ENCODE measurements around the gene IGHMBP2. TPM values are rescaled to one million over a fixed set of nuclear protein-coding genes. Genes with fewer than 3 reads are reported as not detected.

IGHMBP2 gene
- total and polyA plus RNA-seq, 2 of the 8 experiments (the other 6 are each of a cell fraction or from before 2014, with no cell fraction given): 8.4 to 17.6 TPM

DNA sequence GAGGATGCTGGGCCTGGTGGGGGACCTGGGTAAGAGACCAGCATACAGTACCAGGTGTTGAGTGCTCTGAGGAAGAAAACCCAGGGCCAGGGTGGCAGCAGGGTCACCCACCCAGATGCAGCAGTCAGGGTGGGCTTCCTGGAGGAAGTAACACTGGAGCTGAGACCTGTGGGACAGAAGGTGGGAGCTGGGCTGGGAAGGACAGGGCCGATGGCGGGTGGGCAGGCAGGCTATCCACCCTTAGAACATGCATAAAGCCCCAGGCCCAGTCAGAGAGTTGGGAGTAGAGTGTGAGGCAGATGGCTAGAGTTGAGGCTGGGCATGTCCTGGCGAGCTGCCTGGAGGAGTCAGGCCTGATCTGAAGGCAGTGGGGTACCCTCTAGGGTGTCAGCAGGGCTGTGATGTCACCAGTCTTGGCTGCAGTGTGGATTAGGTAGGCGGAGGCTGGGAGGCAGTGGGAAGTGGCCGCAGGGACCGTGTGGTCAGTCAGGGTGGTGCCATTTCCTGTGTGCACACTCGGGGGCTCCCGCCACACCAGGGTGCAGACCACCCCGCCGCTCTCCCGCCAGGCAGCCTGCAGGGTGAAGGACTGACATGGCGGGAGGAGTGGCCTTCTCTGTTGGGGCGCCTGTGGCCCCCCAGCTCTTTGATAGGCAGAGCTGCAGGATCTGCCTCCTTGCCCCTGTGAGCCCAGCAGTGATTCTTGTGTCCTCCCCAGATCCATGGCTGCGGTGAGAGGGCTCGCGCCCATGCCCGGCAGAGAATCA, 35.3 kb downstream of the IGHMBP2 start:
- CTCF ChIA-PET (ENCODE audit: partially characterized antibody): interaction anchor here (0.6 to 1.7 kb wide), 3 partner anchors 11 to 131 kb away, joined by 3 to 7 read pairs (median 5); no protein-coding TSS in a partner anchor
- H3K4ac ChIP-seq (replicated peaks; ENCODE audit: insufficient read length, low read depth, low read length): no peak overlapping the region
- H2BK20ac ChIP-seq (ENCODE audit: low read length): no peak overlapping the region
- 86% methylated on average over 9 of the region's 17 CpGs; no CpG with 5 or more reads in 1 of the 2 experiments for WGBS, 2 experiments (ENCODE audit: extremely low coverage in 1 of 2, insufficient coverage in 1 of 2, insufficient read length in 1 of 2, insufficient replicate concordance in 2 of 2, low coverage in 1 of 2, low lambda C conversion rate in 2 of 2, missing lambda C conversion rate in 1 of 2)
- H2BK5ac ChIP-seq (ENCODE audit: low read depth, low read length): no peak overlapping the region
- H3K23ac ChIP-seq (ENCODE audit: insufficient read length): no peak overlapping the region
- no peak overlapping the region for H4K91ac ChIP-seq (replicated peaks; ENCODE audit: insufficient read length, low read length)
- no peaks in the 10 kb centered on the region for H3K23me2 ChIP-seq (ENCODE audit: low read depth, low read length)
- no peak overlapping the region for H3K9ac ChIP-seq (replicated peaks in 1 of 4; ENCODE audit: extremely low read depth in 1 of 4, low read depth in 3 of 4, low read length in 3 of 4)
- H2BK120ac ChIP-seq (replicated peaks; ENCODE audit: low read depth, low read length): no peak overlapping the region
- H3K9me3 ChIP-seq (ENCODE audit: insufficient read depth in 2 of 2, low read depth in 1 of 2, low read length in 1 of 2): no peaks in the 10 kb centered on the region
- FAIRE-seq (no peak), DNase-seq (ENCODE audit: low read depth in 1 of 2, low spot score in 2 of 2) (no peak)
- no peaks in the 10 kb centered on the region; the same call in 1 of the 2 replicates for H3K79me1 ChIP-seq (ENCODE audit: low read depth, low read length)
- TF ChIP-seq RFX5 (IDR thresholded peaks at IDR 0.05; ENCODE audit: borderline replicate concordance, low read depth, low read length): no peak
- TF ChIP-seq RXRA (IDR thresholded peaks at IDR 0.05; ENCODE audit: insufficient read depth, low read depth, low read length): no peak
- H3K79me2 ChIP-seq (ENCODE audit: control insufficient read depth in 1 of 2, insufficient read depth in 2 of 2, low read length in 2 of 2): no peaks in the 10 kb centered on the region
- no peak overlapping the region for H3K56ac ChIP-seq (replicated peaks; ENCODE audit: insufficient read length, low read depth, low read length)
- no peaks in the 10 kb centered on the region for H3K27me3 ChIP-seq (replicated peaks in 1 of 4; ENCODE audit: control insufficient read depth in 3 of 4, extremely low read depth in 1 of 4, insufficient read depth in 3 of 4, low read length in 3 of 4)
- H2BK12ac ChIP-seq (ENCODE audit: low read depth, low read length): no peak overlapping the region
- H4K5ac ChIP-seq (ENCODE audit: insufficient read length, low read depth, low read length): no peak overlapping the region
- no peak overlapping the region for H4K8ac ChIP-seq (ENCODE audit: extremely low read depth, insufficient read depth, low read length)
- no peaks in the 10 kb centered on the region for H3K4me1 ChIP-seq (replicated peaks in 1 of 4; ENCODE audit: control insufficient read depth in 3 of 4, insufficient read depth in 4 of 4, low read length in 3 of 4)
- peaks cover 3 to 5% of the 10 kb centered on the region in 2 experiments for H4K20me1 ChIP-seq (replicated peaks in 1 of 2; ENCODE audit: control insufficient read depth in 1 of 2, insufficient read depth in 2 of 2, low read length in 2 of 2)
- no peak overlapping the region for H3K4me2 ChIP-seq (ENCODE audit: insufficient read depth in 1 of 2, low read depth in 2 of 2, low read length in 2 of 2)
- H2BK15ac ChIP-seq (ENCODE audit: low read length): no peak overlapping the region
- no peak overlapping the region for H2AFZ ChIP-seq (ENCODE audit: low read length)
- no peak overlapping the region for H2AK5ac ChIP-seq (ENCODE audit: low read depth, low read length)
- no peak overlapping the region; the same call in 1 of the 2 replicates for H3K27ac ChIP-seq (ENCODE audit: low read depth, low read length)
- H3K14ac ChIP-seq (ENCODE audit: insufficient read length): no peak overlapping the region
- peaks cover 4 to 21% (median 13%) of the 10 kb centered on the region in 4 experiments; a peak in 5 of 8 replicates for H3K36me3 ChIP-seq (ENCODE audit: control insufficient read depth in 2 of 4, insufficient read depth in 4 of 4, low read length in 3 of 4)
- no peak overlapping the region; the same call in 1 of the 2 replicates for H3K18ac ChIP-seq (ENCODE audit: extremely low read depth, low read length)
- H3K4me3 ChIP-seq (ENCODE audit: extremely low read depth in 1 of 4, insufficient read depth in 2 of 4, low read depth in 3 of 4, low read length in 4 of 4): no peak overlapping the region
- POLR2A ChIA-PET (ENCODE audit: partially characterized antibody): interaction anchor here (1.0 to 1.2 kb wide), 2 partner anchors 35 to 49 kb away, joined by 3 read pairs; partner anchors contain the start of genes IGHMBP2 and MRPL21

Data from H1 (cell line).